Iris pigment epithelial cell (primary cell): ENCODE measurements around the gene VAMP1.

Source experiments
- DNase-seq: peaks from one replicate; pipeline ENCODE4 v3.0.0-alpha.2; 2011; ENCODE audit warnings: low read depth

Gene VAMP1

GRCh38 chr12:6425590-6426531 lies 44.6 kb downstream of the VAMP1 start:
- peak; percentile 14 for DNase-seq

- DNase-seq, result no peak
Measured at GRCh38 chr12:6424866-6425265, 45.6 kb downstream of the VAMP1 start.

GRCh38 chr12:6424008-6424347 lies 46.5 kb downstream of the VAMP1 start:
- DNase-seq, result no peak

- DNase-seq, result peak; percentile 91
Measured at GRCh38 chr12:6423267-6424007, 47.0 kb downstream of the VAMP1 start.

- DNase-seq, result no peak
Measured at GRCh38 chr12:6420364-6420763, 50.1 kb downstream of the VAMP1 start.

GRCh38 chr12:6418796-6419195 lies 51.7 kb downstream of the VAMP1 start:
- DNase-seq, result no peak

GRCh38 chr12:6416596-6416995 lies 53.9 kb downstream of the VAMP1 start:
- DNase-seq, result peak; percentile 26
